HG03139 (cell line): Measurements from ENCODE around the gene GIPC3.
"Not testable (repeated sequence)": the region's sequence is repeated elsewhere in the genome, so short reads cannot be mapped to it uniquely, and the experiment has no call there.

Source experiments
- ATAC-seq: cut with Tn5 transposase; IDR thresholded peaks from one replicate; pipeline ENCODE4 v1.9.1; 2021; ENCODE audit not compliant: unreplicated experiment

Gene GIPC3

DNA sequence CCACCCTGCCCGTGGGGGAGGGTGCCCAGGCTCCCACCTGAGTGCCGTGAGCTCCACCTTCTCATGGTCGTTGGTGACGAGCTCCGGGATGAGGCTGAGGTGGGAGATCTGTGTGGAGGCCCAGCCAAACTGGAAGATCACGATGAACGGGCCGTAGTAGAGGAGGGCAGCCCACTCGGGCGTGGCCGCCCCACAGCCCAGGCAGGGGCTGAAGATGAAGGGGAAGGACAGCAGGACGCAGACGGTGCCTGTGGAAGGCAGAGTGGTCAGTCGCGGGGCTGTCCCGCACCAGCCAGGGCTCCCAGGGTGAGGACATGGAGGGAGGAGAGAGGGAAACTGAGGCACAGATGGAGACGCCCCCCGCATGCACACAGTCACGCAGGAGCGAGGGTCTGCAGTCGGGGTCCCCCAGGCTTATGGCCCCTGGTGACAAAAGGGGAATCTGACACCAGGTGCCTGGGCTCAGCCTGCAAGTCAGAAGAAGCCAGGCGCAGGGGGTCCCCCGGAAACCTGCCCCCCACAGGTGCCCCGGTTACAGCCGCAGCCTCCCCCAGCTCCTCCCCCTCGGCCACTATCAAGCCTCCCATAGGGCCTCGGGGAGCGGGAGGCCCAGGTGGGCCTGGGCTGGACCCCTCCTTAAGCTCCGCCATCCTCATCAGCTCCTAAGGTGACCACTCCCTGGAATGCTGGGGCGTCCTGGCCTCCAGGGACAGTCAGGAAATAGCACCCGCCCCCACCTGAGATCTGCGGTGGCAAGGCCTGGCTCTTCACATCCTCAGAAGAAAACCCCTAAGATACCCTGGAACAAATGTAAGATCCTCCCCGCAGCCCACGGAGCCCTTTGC lies 34.1 kb upstream of the GIPC3 start:
- ATAC-seq = no peak

DNA sequence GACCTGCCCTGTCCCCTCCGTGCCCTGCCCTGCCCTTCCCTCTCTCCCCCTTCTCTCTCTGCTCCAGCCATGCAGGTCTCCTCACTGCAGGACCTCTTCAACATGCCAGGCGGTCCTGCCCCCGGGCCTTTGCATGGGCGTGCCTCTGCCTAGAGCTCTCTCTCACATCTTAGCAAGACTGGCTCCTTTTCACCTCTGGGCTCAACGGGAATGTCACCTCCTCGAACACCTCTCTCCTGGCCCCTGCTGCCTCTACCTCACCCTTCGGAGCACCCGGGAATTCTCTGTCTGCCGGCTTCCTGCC lies 33.5 kb upstream of the GIPC3 start:
- no peak for ATAC-seq

DNA sequence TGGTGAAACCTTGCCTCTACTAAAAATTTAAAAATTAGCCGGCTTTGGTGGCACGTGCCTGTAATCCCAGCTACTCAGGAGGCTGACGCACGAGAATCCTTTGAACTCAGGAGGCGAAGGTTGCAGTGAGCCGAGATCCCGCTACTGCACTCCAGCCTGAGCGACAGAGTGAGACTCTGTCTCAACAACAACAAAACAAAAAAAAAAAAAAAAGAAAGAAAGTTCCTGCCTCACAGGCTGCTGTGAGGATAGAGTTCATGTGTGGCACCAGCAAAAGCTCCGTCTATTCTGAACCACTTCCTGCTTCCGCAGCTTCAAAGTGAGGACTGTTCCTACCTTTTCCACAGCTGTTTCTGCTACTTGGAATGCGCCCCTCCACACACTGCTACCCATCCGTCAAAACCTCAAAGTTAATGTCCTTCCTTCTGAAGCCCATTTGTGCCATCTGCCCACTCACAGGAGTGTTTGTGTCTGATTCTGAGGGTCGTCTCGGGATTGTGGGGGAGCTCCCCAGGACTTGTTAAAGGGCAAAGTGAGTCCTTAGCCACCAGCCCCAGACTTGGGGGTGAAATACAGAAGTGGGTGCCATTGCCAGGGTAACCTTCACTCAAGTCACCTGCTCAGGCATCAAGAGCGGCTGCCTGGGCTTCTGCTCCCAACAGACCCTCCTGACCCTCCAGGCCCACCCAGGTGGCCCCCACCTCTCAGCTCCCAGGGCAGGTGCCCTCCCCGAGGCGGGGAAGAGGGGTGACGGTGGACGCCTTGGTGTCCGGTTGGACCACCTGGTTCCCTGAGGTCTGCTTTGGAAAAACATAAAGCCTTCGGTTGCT lies 30.8 kb upstream of the GIPC3 start:
- no peak for ATAC-seq

DNA sequence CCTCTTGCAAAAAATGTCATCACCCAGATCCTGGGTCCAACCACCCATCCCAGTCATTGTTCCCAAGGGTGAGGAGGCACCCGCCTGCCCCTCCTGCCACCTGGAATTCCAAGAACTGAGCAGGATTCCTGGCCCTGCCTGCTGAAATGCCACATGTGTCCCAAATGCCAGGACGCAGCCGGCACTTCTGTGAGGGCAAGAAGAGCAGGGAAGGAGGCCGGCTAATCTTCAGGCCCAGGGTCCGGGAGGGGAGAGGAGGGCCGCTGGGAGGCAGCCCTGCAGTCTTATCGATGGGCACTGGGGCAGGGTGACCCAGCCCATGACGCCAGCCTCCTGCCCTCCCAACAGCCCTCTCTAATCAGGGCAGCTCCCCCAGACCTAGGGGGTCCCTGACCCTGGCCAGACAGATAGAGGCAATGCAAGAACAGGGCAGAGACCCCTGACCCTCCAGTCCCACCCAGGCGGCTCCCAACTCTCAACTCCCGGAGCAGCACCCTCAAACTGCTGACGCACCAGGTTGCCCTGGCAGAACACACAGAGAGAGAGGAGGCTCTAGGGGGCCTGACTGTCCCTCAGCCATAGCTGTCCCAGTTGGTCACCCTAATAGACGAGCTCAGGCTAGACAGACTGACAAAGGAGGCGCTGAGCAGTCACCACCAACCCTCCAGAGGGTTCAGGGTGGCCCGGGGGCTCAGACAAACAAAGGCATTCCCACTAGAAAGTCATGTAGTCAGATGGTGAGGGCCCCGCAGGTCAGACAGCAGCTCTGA lies 29.4 kb upstream of the GIPC3 start:
- ATAC-seq = no peak

DNA sequence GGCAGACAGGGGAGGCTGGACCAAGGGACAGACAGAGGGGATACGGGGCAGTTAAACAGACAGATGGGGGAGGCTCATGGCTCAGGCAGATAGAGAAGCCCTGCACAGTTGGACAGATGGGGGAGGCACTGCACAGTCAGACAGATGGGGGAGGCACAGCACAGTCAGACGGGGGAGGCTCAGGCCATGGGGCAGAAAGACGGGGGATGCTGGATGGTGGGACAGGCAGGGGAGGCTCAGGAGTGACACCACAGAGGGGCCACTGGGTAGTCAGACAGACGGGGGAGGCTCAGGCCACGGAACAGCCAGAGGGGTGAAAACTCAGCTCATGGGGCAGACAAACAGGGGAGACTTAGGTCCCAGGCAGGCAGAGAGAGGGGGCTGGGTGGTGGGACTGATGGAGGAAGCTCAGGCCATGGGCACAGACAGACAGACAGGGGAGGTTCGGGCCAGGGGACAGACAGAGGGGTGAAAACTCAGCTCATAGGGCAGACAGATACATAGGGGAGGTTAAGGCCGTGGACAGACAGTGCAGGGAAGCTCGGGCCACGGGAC lies 28.8 kb upstream of the GIPC3 start:
- no peak for ATAC-seq

DNA sequence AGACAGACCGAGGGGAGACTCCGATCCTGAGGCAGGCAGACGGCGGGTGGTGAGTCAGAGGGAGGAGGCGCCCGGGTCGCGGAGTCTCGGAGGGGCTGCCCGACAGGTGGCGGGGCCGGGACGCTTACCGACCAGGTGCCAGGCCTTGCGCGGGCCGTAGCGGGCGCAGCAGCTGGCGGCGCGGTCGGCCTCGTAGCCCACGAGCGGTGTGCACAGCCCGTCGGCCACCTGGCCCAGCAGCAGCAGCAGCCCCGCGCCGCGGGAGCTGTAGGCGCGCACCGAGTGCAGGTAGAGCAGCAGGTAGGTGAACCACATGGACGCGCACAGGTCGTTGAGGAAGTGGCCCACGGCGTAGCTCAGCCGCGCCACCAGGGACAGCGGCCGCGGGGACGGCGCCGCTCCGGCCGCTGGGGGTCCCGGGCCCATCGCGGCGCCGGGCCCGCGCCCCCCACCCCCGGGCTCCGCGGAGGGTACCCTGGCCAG lies 28.3 kb upstream of the GIPC3 start:
- peak; percentile 25 for ATAC-seq

DNA sequence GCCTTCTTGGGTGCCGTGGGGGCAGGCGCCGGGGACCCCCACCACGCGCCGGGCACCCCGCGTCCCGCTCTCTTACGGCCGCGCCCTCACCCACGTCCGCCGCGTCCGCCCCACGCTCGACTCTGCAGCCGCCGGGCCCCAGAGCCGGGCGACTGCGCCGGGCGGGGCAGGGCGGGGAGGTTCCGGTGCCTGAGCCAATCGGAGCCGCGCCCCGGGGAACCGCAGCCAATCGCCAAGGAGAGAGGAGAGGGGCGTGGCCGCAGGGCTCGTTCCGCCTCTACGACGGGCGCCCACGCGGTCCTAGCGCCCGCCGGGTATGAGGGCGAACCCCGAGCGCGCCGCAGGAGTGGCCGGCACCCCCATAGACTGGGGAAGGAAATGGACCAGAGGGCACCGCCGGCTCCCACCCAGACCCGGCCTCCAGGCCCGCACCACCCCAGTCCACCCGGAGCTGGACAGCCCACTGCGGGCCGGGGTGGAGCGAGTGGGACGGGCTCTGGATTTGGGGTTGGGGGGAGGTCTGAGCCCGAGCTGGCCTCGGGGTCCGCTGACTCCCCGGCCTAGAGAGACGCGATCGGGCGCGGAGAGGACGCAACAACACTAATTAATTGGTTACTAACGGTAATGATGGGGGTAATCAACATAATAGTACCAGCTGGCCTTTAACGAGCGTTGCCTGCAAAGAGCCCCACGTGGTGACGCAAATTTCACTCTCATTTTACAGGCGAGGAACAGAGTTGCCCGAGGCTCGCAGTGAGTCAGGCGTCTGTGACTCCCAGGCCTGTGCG lies 27.6 kb upstream of the GIPC3 start, which contains the start of gene MFSD12:
Gene MFSD12 (minus strand): TSS at position 126 of the 788 bp plus-strand sequence. CDS start 183 bp downstream, outside the sequence.
- ATAC-seq = peak; percentile 81

DNA sequence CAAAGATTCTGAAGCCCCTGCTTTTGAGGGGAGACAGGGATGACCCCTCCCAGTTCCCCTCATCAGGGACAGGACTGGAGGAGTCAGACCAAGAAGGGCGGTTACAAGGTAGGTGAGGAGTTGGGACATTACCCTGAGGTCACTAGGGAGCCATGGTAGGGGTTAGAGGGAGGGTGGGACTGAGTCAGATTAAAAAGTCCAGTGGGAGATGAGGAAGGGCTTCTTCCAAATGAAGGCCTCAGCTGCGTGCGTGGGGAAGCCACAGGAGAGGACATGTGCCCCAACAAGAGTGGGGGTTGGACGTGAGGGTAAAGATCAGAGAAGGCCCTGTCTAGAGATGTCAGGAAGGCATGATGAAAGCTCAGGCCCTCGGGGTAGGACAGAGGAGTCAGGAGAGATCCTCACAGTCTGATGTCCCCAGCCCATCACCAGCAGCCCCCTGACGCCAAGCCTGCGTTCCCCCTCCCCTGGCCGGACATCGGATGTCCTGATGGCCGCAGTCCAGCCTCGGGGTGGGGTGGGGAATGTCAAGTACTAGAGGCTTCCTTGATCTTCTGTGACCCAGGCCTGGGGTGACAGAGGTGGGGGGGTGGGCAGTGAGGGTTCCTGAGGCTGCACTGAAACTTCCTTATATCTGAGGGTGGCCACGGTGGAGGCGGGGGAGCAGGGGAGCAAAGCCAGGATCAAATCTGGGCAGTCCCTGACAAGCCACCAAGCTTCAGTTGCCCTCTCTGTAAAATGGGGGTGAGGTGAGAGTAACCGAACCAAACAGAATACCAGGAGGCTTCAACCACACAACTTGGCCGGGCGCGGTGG lies 21.4 kb upstream of the GIPC3 start:
- no peak for ATAC-seq

DNA sequence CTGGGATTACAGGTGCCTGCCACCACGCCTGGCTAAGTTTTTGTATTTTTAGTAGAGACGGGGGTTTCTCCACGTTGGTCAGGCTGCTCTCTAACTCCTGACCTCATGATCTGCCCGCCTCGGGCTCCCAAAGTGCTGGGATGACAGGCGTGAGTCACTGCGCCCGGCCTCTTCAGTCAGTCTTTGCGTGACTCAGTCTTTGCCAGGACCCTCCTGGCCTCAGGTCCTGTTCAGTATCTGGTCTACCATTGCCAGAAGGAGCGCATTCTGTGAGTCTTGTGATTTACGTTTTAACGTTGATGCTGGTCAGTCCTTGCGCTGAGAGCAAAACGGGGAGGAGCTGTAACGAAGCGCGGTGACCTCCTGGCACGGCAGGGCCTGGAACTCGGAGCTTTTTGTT lies 20.1 kb upstream of the GIPC3 start:
- no peak for ATAC-seq

DNA sequence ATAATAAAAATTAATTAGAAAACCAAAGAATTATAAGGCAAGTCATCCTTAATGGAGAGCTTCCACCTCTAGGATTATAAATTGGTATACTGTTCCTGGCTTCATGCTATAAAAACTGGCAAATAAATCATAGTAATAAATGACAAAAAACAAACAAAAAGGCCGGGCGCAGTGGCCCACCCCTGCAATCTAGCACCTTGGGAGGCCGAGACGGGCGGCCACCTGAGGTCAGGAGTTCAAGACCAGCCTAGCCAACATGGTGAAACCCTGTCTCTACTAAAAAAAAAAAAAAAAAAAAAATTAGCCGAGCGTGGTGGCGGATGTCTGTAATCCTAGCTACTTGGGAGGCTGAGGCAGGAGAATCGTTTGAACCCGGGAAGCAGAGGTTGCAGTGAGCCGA lies 15.2 kb upstream of the GIPC3 start:
- ATAC-seq = not testable (repeated sequence)

DNA sequence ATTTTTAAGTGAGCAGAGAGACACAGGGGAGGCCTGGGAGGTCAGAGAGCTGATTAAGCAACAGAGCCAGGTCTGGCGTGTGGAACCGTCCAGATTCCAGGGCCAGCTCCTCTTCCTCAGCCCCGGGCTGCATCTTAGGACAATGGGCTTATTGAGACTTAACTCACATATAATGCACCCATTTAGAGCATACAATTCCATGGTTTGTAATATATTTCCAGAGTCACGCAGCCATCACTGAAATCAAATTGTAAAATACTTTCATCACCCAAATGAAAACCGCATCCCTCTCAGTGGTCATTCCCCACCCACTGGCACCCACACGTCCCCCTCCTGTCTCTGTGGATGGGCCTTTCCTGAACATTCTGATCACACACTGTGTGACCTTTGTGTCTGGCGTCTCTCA lies 14.7 kb upstream of the GIPC3 start:
- ATAC-seq = no peak

DNA sequence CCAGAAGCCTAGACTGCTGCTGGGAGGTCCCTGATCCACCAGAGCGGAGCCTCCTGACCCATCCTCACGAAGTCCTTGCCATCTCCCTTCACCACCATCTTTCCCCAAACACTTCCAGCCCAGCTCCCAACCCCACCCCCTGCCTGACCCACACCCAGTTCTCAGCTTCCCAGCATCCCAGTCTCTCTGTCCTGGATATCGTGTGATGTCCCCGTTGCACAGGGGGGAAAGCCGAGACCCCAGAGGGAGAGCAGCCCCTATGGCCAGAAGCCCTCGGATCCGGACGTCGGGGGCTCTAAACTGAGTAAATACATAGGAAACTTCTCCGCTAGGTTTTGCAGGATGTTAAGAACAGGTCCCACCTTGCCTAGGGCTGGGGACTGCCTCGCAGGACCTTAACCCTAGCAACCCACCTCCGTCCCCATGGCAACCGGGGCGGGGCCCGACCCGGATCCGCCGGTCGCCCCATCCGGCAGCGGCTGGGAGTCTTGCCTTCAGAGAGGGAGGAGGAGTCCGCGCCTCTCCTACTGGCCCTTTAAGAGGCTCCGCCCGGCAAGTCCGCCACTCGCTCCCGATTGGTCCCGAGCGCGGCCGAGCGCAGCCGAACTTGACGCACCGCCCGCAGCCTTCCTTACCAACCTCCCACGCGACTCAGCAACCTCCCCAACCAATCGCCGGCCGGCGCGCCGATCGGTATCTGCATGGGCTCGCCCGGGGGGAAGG lies 13.0 kb upstream of the GIPC3 start:
- peak; percentile 85 for ATAC-seq

DNA sequence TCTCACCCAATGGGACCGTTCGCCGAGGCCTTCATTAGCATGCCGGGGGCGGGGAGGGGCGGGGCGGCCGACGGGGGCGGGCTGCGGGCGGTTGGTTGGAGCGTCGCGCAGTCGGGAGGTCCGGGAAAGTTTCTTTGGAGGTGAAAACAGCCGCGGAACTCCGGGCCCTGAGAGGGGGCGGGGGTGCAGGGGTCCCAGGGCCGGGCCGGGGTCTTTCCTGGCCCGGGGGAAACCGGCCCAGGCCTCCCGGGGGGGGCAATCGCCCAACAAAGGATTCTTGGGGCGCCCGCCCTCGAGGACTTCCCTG lies 12.5 kb upstream of the GIPC3 start, which contains the start of gene HMG20B:
Gene HMG20B (plus strand): TSS at position 90 of the 307 bp plus-strand sequence. CDS start 366 bp downstream, outside the sequence.
- no peak for ATAC-seq

DNA sequence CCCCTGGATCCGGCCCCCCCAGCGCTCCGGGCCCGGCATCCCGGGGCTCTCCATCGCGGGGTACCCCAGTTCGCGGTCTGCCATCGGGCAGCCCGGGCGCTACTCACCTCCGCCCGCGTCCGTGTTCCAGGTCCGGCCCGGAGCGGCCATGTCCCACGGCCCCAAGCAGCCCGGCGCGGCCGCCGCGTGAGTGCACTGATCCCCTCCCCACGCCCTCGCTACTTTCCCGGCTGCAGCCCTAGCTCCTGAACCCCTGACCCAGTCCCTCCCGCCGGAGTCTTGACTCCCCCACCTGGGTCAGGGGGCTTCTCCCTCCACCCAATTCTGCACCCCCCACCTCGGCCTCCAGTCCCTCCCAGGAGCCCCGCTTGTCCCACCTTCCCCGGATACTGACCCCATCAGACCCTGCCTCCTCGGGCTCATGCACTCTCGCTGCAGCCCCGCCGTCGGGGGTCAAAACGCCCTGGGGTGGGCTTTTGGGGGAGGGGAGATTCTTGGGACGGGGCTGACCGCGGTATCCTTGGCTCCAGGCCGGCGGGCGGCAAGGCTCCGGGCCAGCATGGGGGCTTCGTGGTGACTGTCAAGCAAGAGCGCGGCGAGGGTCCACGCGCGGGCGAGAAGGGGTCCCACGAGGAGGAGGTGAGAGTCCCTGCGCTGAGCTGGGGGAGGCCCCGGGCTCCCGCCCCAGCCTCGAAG lies 12.0 kb upstream of the GIPC3 start:
- ATAC-seq = no peak

DNA sequence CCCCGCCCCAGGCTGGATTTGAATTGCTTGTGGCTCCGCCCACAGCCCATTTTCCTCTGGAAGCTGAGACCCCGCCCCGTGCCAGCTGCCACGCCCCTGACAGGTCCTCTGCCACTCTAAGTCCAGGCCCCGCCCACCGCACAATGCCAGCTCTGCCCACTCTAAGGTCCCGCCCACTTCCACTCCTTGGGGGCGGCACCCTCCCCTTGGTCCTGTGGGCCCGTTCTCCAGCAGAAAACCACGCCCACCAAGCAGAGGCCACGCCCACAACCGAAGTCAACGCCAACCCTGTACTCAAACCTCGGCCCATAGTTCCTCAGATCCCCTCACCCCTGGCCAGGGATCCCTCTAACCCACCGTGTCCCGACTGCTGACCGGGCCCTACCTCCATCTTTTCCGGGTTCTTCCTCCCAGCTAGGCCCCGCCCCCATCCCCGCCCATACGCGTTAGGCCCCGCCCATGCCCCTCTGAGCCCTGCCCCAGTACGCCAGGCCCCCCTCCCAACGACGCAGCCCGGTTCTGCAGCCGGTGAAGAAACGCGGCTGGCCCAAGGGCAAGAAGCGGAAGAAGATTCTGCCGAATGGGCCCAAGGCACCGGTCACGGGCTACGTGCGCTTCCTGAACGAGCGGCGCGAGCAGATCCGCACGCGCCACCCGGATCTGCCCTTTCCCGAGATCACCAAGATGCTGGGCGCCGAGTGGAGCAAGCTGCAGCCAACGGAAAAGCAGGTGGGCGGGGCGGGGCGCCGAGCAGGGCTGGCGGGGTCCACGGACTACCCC lies 11.2 kb upstream of the GIPC3 start:
- no peak for ATAC-seq

DNA sequence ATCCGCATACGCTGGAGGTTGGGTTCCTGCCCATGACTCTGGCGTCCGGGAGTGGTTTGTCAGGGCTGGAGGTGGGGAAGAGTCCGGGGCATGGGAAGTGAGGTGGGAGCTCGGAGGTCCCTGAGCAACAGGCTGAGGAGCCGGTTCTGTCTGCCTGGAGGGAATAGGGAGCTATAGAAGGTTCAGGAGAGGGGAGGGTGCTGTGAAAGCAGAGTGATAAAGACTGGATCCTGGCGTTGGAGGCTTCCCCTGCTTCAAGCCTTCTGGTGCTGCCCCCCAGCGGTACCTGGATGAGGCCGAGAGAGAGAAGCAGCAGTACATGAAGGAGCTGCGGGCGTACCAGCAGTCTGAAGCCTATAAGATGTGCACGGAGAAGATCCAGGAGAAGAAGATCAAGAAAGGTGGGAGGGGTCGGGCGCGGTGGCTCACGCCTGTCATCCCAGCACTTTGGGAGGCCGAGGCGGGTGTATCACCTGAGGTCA lies 10.0 kb upstream of the GIPC3 start:
- ATAC-seq = no peak

DNA sequence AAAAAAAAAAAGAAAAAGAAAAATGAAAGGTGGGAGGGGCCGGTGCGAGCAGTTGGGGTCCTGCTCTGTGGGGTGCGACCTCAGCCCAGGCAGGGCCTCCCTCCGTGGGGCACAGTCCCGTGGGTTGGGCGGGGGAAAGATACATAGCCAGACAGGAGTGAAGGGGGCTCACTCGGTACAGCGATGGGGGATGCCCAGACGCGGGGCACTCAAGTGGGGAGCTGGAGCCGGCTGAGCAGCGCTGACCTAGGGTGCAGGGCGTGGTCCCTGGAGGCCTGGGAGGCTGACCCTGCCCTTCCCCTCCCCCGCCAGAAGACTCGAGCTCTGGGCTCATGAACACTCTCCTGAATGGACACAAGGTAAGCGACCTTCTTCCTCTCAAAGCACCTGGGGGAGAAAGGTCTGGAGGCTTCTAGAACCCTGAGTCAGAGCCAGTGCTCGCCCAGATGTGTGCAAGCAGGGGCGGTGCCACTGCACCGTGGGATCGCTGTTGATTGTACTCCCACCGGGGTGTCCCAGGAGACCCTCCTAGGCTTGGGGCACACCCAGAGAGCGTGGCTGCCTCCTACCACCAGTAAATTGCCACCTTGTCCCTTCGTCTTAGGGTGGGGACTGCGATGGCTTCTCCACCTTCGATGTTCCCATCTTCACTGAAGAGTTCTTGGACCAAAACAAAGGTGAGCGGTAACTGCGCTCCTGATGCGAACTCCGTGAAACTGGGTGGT lies 9.2 kb upstream of the GIPC3 start:
- no peak for ATAC-seq
